ENCODE data around the gene SACM1L.
A peak's percentile ranks its signal among the peaks of the same experiment; 100 is the strongest.

The SACM1L gene, protein sequence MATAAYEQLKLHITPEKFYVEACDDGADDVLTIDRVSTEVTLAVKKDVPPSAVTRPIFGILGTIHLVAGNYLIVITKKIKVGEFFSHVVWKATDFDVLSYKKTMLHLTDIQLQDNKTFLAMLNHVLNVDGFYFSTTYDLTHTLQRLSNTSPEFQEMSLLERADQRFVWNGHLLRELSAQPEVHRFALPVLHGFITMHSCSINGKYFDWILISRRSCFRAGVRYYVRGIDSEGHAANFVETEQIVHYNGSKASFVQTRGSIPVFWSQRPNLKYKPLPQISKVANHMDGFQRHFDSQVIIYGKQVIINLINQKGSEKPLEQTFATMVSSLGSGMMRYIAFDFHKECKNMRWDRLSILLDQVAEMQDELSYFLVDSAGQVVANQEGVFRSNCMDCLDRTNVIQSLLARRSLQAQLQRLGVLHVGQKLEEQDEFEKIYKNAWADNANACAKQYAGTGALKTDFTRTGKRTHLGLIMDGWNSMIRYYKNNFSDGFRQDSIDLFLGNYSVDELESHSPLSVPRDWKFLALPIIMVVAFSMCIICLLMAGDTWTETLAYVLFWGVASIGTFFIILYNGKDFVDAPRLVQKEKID

DNA sequence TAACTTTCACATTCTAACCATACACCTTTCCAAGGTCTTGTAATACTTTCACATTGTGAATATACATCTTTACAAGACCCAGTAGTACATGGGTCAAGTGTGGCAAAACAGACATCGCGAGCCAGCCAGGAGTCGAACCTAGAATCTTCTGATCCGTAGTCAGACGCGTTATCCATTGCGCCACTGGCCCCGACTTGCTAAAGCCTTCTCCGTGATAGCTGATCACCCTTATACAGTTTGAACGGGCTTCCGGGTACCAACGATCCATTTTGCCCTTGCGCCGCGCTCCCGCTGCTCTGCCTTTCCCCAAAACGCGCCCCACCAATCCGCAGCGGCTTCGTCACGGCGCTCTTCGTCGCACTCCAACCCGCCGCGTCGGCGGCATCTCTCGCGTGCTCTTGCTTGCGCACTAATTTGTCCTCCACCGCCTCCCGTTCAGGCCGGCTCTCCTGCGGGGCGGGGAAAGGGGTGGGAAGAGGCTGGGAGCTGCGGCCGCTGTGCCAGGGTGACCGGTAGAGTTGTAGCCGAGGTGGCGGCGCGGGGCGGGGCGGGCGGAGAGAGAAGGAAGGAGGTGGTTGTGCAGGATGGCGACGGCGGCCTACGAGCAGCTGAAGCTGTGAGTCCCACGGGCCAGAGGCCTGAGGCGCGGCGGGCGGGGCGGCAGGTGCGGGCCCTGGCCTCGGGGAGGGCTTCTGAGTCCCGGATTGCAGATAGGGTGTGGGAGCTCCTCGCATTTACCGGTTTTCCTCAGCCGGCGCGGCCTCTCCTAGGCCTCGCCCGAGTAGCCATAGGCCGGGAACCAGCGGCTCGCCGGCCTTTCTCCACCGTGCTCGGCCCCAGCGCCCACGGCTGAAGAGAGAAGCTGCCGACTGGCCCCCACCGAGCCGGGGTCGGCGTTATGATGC, at the start of gene SACM1L:
Gene SACM1L (plus strand): TSS at position 515 of the 905 bp plus-strand sequence. CDS start 70 bp downstream, at position 585.
- peak; percentile 91 for ATAC-seq
- TF ChIP-seq ZFP3 (CRISPR knock-in tag; IDR thresholded peaks at IDR 0.05) (0 out of 2 replicates have a peak, but pooled peaks have one; percentile 46), CREB5 (CRISPR knock-in tag; IDR thresholded peaks at IDR 0.05; ENCODE audit: low read depth) (no peak), GLIS3 (CRISPR knock-in tag; IDR thresholded peaks at IDR 0.05) (0 out of 2 replicates have a peak, but pooled peaks have one; percentile 51)

GRCh38 chr3:45640091-45640507, 49.1 kb upstream of the SACM1L start:
- no peak for TF ChIP-seq CREB5 (CRISPR knock-in tag; IDR thresholded peaks at IDR 0.05; ENCODE audit: low read depth)
- no peak for TF ChIP-seq CSDC2 (CRISPR knock-in tag; IDR thresholded peaks at IDR 0.05)
- no peak for ATAC-seq

- no peak for ATAC-seq
- TF ChIP-seq ZNF565 (CRISPR knock-in tag; conservative IDR thresholded peaks at IDR 0.05; ENCODE audit: low read depth) (no peak), GLIS3 (CRISPR knock-in tag; IDR thresholded peaks at IDR 0.05) (no peak), RARB (CRISPR knock-in tag; IDR thresholded peaks at IDR 0.05) (no peak), CSDC2 (CRISPR knock-in tag; IDR thresholded peaks at IDR 0.05) (no peak), ISL1 (CRISPR knock-in tag; IDR thresholded peaks at IDR 0.05) (no peak), SNAI2 (CRISPR knock-in tag; IDR thresholded peaks at IDR 0.05) (no peak), ZNF8 (CRISPR knock-in tag; IDR thresholded peaks at IDR 0.05) (no peak), BACH2 (CRISPR knock-in tag; IDR thresholded peaks at IDR 0.05; ENCODE audit: borderline replicate concordance) (no peak), OSR1 (CRISPR knock-in tag; IDR thresholded peaks at IDR 0.05) (no peak), ZFP30 (CRISPR knock-in tag; IDR thresholded peaks at IDR 0.05) (no peak), ZFP3 (CRISPR knock-in tag; IDR thresholded peaks at IDR 0.05) (no peak), ZC3H10 (CRISPR knock-in tag; IDR thresholded peaks at IDR 0.05) (no peak), TOX (CRISPR knock-in tag; IDR thresholded peaks at IDR 0.05; ENCODE audit: borderline replicate concordance) (no peak), ESRRG (CRISPR knock-in tag; IDR thresholded peaks at IDR 0.05) (no peak), ZNF70 (CRISPR knock-in tag; IDR thresholded peaks at IDR 0.05) (no peak), CREB5 (CRISPR knock-in tag; IDR thresholded peaks at IDR 0.05; ENCODE audit: low read depth) (no peak)
- TF ChIP-seq, protein P1, sequence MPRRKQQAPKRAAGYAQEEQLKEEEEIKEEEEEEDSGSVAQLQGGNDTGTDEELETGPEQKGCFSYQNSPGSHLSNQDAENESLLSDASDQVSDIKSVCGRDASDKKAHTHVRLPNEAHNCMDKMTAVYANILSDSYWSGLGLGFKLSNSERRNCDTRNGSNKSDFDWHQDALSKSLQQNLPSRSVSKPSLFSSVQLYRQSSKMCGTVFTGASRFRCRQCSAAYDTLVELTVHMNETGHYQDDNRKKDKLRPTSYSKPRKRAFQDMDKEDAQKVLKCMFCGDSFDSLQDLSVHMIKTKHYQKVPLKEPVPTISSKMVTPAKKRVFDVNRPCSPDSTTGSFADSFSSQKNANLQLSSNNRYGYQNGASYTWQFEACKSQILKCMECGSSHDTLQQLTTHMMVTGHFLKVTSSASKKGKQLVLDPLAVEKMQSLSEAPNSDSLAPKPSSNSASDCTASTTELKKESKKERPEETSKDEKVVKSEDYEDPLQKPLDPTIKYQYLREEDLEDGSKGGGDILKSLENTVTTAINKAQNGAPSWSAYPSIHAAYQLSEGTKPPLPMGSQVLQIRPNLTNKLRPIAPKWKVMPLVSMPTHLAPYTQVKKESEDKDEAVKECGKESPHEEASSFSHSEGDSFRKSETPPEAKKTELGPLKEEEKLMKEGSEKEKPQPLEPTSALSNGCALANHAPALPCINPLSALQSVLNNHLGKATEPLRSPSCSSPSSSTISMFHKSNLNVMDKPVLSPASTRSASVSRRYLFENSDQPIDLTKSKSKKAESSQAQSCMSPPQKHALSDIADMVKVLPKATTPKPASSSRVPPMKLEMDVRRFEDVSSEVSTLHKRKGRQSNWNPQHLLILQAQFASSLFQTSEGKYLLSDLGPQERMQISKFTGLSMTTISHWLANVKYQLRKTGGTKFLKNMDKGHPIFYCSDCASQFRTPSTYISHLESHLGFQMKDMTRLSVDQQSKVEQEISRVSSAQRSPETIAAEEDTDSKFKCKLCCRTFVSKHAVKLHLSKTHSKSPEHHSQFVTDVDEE (CRISPR knock-in tag; IDR thresholded peaks at IDR 0.05) = no peak
- TF ChIP-seq, protein P2, sequence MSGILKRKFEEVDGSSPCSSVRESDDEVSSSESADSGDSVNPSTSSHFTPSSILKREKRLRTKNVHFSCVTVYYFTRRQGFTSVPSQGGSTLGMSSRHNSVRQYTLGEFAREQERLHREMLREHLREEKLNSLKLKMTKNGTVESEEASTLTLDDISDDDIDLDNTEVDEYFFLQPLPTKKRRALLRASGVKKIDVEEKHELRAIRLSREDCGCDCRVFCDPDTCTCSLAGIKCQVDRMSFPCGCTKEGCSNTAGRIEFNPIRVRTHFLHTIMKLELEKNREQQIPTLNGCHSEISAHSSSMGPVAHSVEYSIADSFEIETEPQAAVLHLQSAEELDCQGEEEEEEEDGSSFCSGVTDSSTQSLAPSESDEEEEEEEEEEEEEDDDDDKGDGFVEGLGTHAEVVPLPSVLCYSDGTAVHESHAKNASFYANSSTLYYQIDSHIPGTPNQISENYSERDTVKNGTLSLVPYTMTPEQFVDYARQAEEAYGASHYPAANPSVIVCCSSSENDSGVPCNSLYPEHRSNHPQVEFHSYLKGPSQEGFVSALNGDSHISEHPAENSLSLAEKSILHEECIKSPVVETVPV (CRISPR knock-in tag; IDR thresholded peaks at IDR 0.05) = no peak
Observed at GRCh38 chr3:45640724-45641361, 48.4 kb upstream of the SACM1L start.
